DND-41 (cell line): ENCODE results near the gene ICE2.

ENCODE experiments used
- ATAC-seq: fragments of 200-7000 bp; cut with Tn5 transposase; 3 replicates; pipeline ENCODE4 v1.9.1; 2021; ENCODE audit warnings: low read depth; ENCODE audit not compliant: insufficient read depth
- DNase-seq: peaks from one replicate; pipeline ENCODE4 v3.0.0-alpha.2; 2020
- H2AFZ ChIP-seq: 2 replicates; pipeline ENCODE4 v1.6.0; 2012; ENCODE audit warnings: low read depth, low read length
- H3K27ac ChIP-seq: 2 replicates; pipeline ENCODE4 v1.5.1; 2012; ENCODE audit warnings: low read length, inconsistent platforms
- H3K27me3 ChIP-seq: fragments of 200-600 bp; sonication (generic); 2 replicates; pipeline ENCODE4 v1.6.0; 2012; ENCODE audit warnings: low read length, mild to moderate bottlenecking, inconsistent platforms; ENCODE audit not compliant: insufficient read depth, poor library complexity
- H3K36me3 ChIP-seq: 2 replicates; pipeline ENCODE4 v1.5.1; 2012; ENCODE audit warnings: low read length, inconsistent platforms; ENCODE audit not compliant: insufficient read depth
- H3K4me1 ChIP-seq: 2 replicates; pipeline ENCODE4 v1.5.1; 2012; ENCODE audit warnings: mild to moderate bottlenecking, low read length; ENCODE audit not compliant: insufficient read depth
- H3K4me2 ChIP-seq: 2 replicates; pipeline ENCODE4 v1.6.0; 2012; ENCODE audit warnings: mild to moderate bottlenecking, moderate library complexity, low read length, inconsistent platforms; ENCODE audit not compliant: insufficient read depth
- H3K4me3 ChIP-seq, 2 experiments: fragments of 200-600 bp in 1 of 2; shearing (Covaris generic) in 1 of 2; 2 replicates each; pipeline ENCODE4 v1.5.1; 2012 to 2016; ENCODE audit warnings: inconsistent platforms in 2 of 2, low read length in 2 of 2, mild to moderate bottlenecking in 2 of 2, low read depth in 1 of 2, moderate library complexity in 1 of 2
- H3K79me2 ChIP-seq: 2 replicates; pipeline ENCODE4 v1.6.0; 2012; ENCODE audit warnings: low read length, inconsistent platforms; ENCODE audit not compliant: insufficient read depth
- H3K9ac ChIP-seq: 2 replicates; pipeline ENCODE4 v1.6.0; 2012; ENCODE audit warnings: low read depth, mild to moderate bottlenecking, inconsistent platforms, low read length, moderate library complexity
- H3K9me3 ChIP-seq: 2 replicates; pipeline ENCODE4 v1.5.1; 2012; ENCODE audit warnings: low read length, moderate library complexity, mild to moderate bottlenecking, inconsistent platforms; ENCODE audit not compliant: insufficient read depth, severe bottlenecking
- H4K20me1 ChIP-seq: 2 replicates; pipeline ENCODE4 v1.6.0; 2012; ENCODE audit warnings: low read length; ENCODE audit not compliant: insufficient read depth
- EZH2 ChIP-seq: IDR thresholded peaks from 3 replicates; pipeline ENCODE4 v1.6.1; 2012; ENCODE audit warnings: borderline replicate concordance, low read depth, mild to moderate bottlenecking, moderate library complexity, low read length, inconsistent platforms; ENCODE audit not compliant: severe bottlenecking
- TF ChIP-seq, protein P1 (sequence below): IDR thresholded peaks from 2 replicates; pipeline ENCODE4 v1.5.1; 2012; ENCODE audit warnings: borderline replicate concordance, low read length, moderate library complexity, mild to moderate bottlenecking; ENCODE audit not compliant: poor library complexity, severe bottlenecking; ENCODE audit errors: extremely low read depth

The ICE2 gene

DNA sequence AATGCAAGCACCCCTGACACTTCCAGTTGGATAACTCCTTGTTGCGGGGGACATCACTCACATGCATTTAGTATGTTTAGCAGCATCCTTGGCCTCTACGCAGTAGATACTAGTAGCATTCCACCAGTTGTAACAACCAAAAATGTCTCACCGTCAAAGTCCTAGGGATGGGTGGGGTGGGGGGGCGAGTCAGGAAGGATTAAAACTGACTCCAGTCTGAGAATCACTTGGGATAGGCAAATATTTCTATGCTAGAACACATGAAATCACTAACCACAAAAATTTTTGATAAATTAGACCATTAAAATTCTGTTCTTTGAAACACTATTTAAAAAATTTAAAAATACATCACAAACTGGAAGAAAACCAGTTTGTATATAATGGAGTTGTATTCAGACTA is 18.0 kb downstream of the ICE2 start:
- TF ChIP-seq, protein P1, sequence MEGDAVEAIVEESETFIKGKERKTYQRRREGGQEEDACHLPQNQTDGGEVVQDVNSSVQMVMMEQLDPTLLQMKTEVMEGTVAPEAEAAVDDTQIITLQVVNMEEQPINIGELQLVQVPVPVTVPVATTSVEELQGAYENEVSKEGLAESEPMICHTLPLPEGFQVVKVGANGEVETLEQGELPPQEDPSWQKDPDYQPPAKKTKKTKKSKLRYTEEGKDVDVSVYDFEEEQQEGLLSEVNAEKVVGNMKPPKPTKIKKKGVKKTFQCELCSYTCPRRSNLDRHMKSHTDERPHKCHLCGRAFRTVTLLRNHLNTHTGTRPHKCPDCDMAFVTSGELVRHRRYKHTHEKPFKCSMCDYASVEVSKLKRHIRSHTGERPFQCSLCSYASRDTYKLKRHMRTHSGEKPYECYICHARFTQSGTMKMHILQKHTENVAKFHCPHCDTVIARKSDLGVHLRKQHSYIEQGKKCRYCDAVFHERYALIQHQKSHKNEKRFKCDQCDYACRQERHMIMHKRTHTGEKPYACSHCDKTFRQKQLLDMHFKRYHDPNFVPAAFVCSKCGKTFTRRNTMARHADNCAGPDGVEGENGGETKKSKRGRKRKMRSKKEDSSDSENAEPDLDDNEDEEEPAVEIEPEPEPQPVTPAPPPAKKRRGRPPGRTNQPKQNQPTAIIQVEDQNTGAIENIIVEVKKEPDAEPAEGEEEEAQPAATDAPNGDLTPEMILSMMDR, result no peak
- no peak for TF ChIP-seq EZH2
- Histone ChIP-seq H3K4me1 (no peaks in the 10 kb centered on the region), H3K9me3 (no peaks in the 10 kb centered on the region), H3K36me3 (peaks cover 33% of the 10 kb centered on the region), H2AFZ (no peak overlapping the region), H3K27ac (no peak overlapping the region), H3K27me3 (no peaks in the 10 kb centered on the region), H4K20me1 (no peaks in the 10 kb centered on the region), H3K9ac (no peak overlapping the region), H3K4me2 (no peak overlapping the region), H3K79me2 (no peaks in the 10 kb centered on the region), H3K4me3 (no peak overlapping the region)
- no peak for DNase-seq
- ATAC-seq, result no peak

DNA sequence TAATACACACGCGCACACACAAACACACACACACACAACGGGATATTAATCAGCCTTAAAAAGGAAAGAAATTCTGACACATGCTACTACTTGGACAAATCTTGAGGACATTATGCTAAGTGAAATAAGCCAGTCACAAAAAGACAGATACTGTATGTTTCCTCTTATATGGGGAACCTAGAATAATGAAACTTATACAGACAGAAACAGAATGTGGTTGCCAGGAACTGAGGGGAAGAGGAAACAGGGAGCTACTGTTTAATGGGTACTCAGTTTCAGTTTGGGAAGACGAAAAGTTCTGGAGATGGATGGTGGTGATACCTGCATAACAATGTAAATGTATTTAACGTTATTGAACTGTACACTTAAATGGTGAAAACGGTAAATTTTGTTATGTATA is 20.2 kb downstream of the ICE2 start:
- Histone ChIP-seq H3K36me3 (peaks cover 35% of the 10 kb centered on the region), H3K4me3 (no peak overlapping the region), H3K4me2 (no peak overlapping the region), H3K79me2 (no peaks in the 10 kb centered on the region), H2AFZ (no peak overlapping the region), H3K27ac (no peak overlapping the region), H3K27me3 (no peaks in the 10 kb centered on the region), H3K9ac (no peak overlapping the region), H3K4me1 (no peaks in the 10 kb centered on the region), H3K9me3 (no peaks in the 10 kb centered on the region), H4K20me1 (no peaks in the 10 kb centered on the region)
- no peak for DNase-seq
- no peak for ATAC-seq
- TF ChIP-seq, protein P1, result no peak
- TF ChIP-seq EZH2, result no peak

DNA sequence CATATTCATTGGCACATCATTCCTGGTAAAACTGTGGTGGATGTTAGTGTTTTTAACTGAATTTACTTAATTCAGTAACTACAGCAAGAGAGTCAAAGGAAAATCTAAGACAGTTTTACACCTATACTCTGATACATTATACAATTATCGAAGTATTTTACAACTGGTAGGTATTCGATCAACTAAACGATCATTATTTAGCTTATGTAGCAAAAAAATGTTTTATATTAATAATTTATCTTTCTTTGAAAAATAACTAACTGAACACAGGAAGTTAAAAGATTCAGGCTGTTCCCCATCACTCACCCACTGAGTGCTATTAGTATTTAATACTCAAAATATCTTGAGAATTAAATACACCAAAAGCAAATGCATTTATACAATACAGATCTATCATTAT is 21.0 kb downstream of the ICE2 start:
- DNase-seq (no peak), ATAC-seq (no peak)
- Histone ChIP-seq H3K27ac (no peak overlapping the region), H3K4me3 (no peak overlapping the region), H3K36me3 (peaks cover 40% of the 10 kb centered on the region), H3K9me3 (no peaks in the 10 kb centered on the region), H3K27me3 (no peaks in the 10 kb centered on the region), H2AFZ (no peak overlapping the region), H4K20me1 (no peaks in the 10 kb centered on the region), H3K4me1 (no peaks in the 10 kb centered on the region), H3K9ac (no peak overlapping the region), H3K4me2 (no peak overlapping the region), H3K79me2 (no peaks in the 10 kb centered on the region)
- TF ChIP-seq, protein P1, result no peak
- TF ChIP-seq EZH2, result no peak

DNA sequence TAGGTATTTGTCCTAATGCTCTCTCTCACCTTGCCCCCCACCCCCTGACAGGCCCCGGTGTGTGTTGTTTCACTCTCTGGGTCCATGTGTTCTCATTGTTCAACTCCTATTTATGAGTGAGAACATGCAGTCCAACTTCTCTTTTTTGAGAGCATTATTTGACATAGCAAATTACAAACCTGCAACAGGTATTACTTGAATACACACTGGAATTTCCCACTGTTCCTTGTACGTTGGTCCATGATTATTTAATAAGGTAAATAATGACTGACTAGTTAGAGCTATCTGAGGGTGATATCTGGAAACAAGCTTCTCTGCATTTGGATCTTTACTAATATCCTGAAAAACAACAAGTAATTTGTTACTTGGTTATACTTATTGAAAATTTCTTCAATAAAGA is 24.1 kb downstream of the ICE2 start:
- no peak for DNase-seq

More for the DNA sequence above, 24.1 kb downstream of the ICE2 start:
- Histone ChIP-seq H3K4me3 (no peak overlapping the region), H3K36me3 (peaks cover 44% of the 10 kb centered on the region), H3K4me2 (no peak overlapping the region), H4K20me1 (no peaks in the 10 kb centered on the region), H3K27ac (no peak overlapping the region), H3K27me3 (no peaks in the 10 kb centered on the region), H3K9me3 (no peaks in the 10 kb centered on the region), H3K4me1 (no peaks in the 10 kb centered on the region), H2AFZ (no peak overlapping the region), H3K9ac (no peak overlapping the region), H3K79me2 (no peaks in the 10 kb centered on the region)
- TF ChIP-seq, protein P1, result no peak
- no peak for TF ChIP-seq EZH2
- ATAC-seq, result no peak
